Myocyte (in vitro differentiated cells): ENCODE data around the gene KRT80. TPM values are rescaled to one million over a fixed set of nuclear protein-coding genes. Genes with fewer than 3 reads are reported as not detected.

Source experiments
- DNase-seq: peaks from one replicate; pipeline ENCODE4 v3.0.0-alpha.2; 2012; ENCODE audit warnings: low read depth
- total RNA-seq: library from RNA; depleted of rRNA; stranded (reverse); fragments of >200 nt; gene quantifications from 2 replicates; pipeline ENCODE4 v1.2.3, GENCODE V29; 2014

The KRT80 gene
- total RNA-seq, 1 donor from 2014 or later: 46.3 TPM

- DNase-seq: peak; percentile 73
Observed at GRCh38 chr12:52156757-52157565, 34.9 kb downstream of the KRT80 start.

GRCh38 chr12:52156311-52156710, 35.5 kb downstream of the KRT80 start:
- DNase-seq: no peak

- DNase-seq: no peak
Observed at GRCh38 chr12:52155048-52155868, 36.6 kb downstream of the KRT80 start.

GRCh38 chr12:52152905-52153317, 38.9 kb downstream of the KRT80 start:
- no peak for DNase-seq

- DNase-seq: peak; percentile 78
Observed at GRCh38 chr12:52151837-52152783, 39.7 kb downstream of the KRT80 start.

- DNase-seq: no peak
Observed at GRCh38 chr12:52151153-52151836, 40.5 kb downstream of the KRT80 start.

- DNase-seq: no peak
Observed at GRCh38 chr12:52149651-52150241, 42.1 kb downstream of the KRT80 start.

GRCh38 chr12:52149182-52149641, 42.6 kb downstream of the KRT80 start:
- DNase-seq: no peak

GRCh38 chr12:52148464-52149181, 43.2 kb downstream of the KRT80 start:
- DNase-seq: no peak

GRCh38 chr12:52147964-52148463, 43.8 kb downstream of the KRT80 start:
- no peak for DNase-seq

GRCh38 chr12:52147367-52147963, 44.3 kb downstream of the KRT80 start:
- DNase-seq: peak; percentile 98

- DNase-seq: no peak
Observed at GRCh38 chr12:52146822-52147366, 44.9 kb downstream of the KRT80 start.

GRCh38 chr12:52146089-52146821, 45.6 kb downstream of the KRT80 start:
- no peak for DNase-seq

GRCh38 chr12:52145228-52146088, 46.4 kb downstream of the KRT80 start:
- DNase-seq: no peak

- DNase-seq: no peak
Observed at GRCh38 chr12:52144512-52145227, 47.1 kb downstream of the KRT80 start.

- DNase-seq: no peak
Observed at GRCh38 chr12:52142431-52142830, 49.4 kb downstream of the KRT80 start.
